ENCODE data around the gene TRIM38. TPM values are rescaled to one million over a fixed set of nuclear protein-coding genes. Genes with fewer than 3 reads are reported as not detected.

The TRIM38 gene
- total RNA-seq, 1 donor from 2014 or later: 8.1 TPM

- intact Hi-C loops (cut with DNase I): no loop called here
- Histone ChIP-seq H3K27me3 (no peaks in the 10 kb centered on the region), H3K4me1 (peaks cover 44% of the 10 kb centered on the region), H3K36me3 (peaks cover 0 to 82% of the 10 kb centered on the region in 2 donors), H3K4me3 (no peak overlapping the region), H3K9me3 (no peaks in the 10 kb centered on the region), H3K27ac (peak overlapping the region; percentile 36)
- no peak for DNase-seq (ENCODE audit: extremely low spot score in 2 of 2)
- peak in 1 of 2 donors; percentile 81 for TF ChIP-seq POLR2AphosphoS5 (IDR thresholded peaks at IDR 0.05; ENCODE audit: insufficient read depth in 1 of 2, low read depth in 1 of 2)
- TF ChIP-seq, protein P1, sequence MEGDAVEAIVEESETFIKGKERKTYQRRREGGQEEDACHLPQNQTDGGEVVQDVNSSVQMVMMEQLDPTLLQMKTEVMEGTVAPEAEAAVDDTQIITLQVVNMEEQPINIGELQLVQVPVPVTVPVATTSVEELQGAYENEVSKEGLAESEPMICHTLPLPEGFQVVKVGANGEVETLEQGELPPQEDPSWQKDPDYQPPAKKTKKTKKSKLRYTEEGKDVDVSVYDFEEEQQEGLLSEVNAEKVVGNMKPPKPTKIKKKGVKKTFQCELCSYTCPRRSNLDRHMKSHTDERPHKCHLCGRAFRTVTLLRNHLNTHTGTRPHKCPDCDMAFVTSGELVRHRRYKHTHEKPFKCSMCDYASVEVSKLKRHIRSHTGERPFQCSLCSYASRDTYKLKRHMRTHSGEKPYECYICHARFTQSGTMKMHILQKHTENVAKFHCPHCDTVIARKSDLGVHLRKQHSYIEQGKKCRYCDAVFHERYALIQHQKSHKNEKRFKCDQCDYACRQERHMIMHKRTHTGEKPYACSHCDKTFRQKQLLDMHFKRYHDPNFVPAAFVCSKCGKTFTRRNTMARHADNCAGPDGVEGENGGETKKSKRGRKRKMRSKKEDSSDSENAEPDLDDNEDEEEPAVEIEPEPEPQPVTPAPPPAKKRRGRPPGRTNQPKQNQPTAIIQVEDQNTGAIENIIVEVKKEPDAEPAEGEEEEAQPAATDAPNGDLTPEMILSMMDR (IDR thresholded peaks at IDR 0.05): no peak
- no peak for TF ChIP-seq POLR2A (IDR thresholded peaks at IDR 0.05)
Observed at GRCh38 chr6:25971187-25971821, 8.7 kb downstream of the TRIM38 start.

DNA sequence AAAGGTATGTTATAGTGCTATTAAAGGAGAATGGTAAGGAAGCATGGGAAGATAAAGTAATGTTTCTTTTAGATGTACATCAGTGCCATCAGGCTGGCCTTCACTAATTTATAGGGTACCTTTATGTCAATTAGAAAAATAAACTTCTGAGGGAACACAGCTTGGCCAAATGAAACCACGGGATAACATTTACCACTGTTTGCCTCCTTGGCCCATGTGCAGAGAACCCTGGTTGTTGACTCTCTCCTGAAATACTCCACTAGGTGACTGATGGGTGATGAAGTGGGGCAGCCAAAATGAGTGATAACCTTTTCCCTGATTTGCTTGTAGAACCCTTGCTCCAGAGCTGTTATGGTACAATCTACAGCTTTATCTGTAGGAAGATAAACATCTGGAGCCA is 9.5 kb downstream of the TRIM38 start:
- Histone ChIP-seq H3K9me3 (no peaks in the 10 kb centered on the region), H3K4me1 (peaks cover 36% of the 10 kb centered on the region), H3K36me3 (peaks cover 0 to 79% of the 10 kb centered on the region in 2 donors), H3K27ac (peak overlapping the region; percentile 36), H3K27me3 (no peaks in the 10 kb centered on the region), H3K4me3 (no peak overlapping the region)
- DNase-seq (ENCODE audit: extremely low spot score in 2 of 2): no peak
- intact Hi-C loops (cut with DNase I): no loop called here
- TF ChIP-seq POLR2A (IDR thresholded peaks at IDR 0.05) (no peak), POLR2AphosphoS5 (IDR thresholded peaks at IDR 0.05; ENCODE audit: insufficient read depth in 1 of 2, low read depth in 1 of 2) (no peak)
- TF ChIP-seq, protein P1 (IDR thresholded peaks at IDR 0.05): no peak

DNA sequence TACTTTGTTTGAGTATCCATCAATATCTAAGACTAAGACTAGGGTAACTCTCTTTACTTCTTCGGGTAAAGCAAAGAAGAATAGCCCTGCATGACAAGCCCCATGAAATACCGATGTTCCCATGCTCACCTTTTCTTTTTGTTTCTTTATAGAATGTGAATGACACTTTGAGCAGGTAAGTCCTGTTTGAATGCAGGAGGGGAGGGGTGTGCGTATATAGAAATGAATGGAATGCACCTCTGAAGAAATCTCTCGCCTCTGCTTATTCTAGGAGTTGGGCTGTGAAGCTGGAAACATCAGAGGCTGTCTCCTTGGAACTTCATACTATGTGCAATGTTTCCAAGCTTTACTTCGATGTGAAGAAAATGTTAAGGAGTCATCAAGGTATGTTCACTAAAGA is 10.3 kb downstream of the TRIM38 start:
- intact Hi-C loops (cut with DNase I): no loop called here
- H3K27me3 ChIP-seq: no peaks in the 10 kb centered on the region
- H3K4me3 ChIP-seq: no peak overlapping the region
- H3K9me3 ChIP-seq: no peaks in the 10 kb centered on the region
- peaks cover 0 to 78% of the 10 kb centered on the region in 2 donors for H3K36me3 ChIP-seq
- DNase-seq (ENCODE audit: extremely low spot score in 2 of 2): no peak
- H3K4me1 ChIP-seq: peaks cover 28% of the 10 kb centered on the region
- no peak overlapping the region for H3K27ac ChIP-seq
- TF ChIP-seq POLR2A (IDR thresholded peaks at IDR 0.05): no peak
- TF ChIP-seq, protein P1 (IDR thresholded peaks at IDR 0.05): no peak
- no peak for TF ChIP-seq POLR2AphosphoS5 (IDR thresholded peaks at IDR 0.05; ENCODE audit: insufficient read depth in 1 of 2, low read depth in 1 of 2)

GRCh38 chr6:25973923-25974555 is 11.4 kb downstream of the TRIM38 start:
- no peak for TF ChIP-seq POLR2AphosphoS5 (IDR thresholded peaks at IDR 0.05; ENCODE audit: insufficient read depth in 1 of 2, low read depth in 1 of 2)
- TF ChIP-seq, protein P1 (IDR thresholded peaks at IDR 0.05): no peak
- no peak for TF ChIP-seq POLR2A (IDR thresholded peaks at IDR 0.05)
- Histone ChIP-seq H3K4me1 (peaks cover 17% of the 10 kb centered on the region), H3K4me3 (no peak overlapping the region), H3K27me3 (no peaks in the 10 kb centered on the region), H3K27ac (no peak overlapping the region), H3K9me3 (no peaks in the 10 kb centered on the region), H3K36me3 (peaks cover 0 to 81% of the 10 kb centered on the region in 2 donors)
- no peak for DNase-seq (ENCODE audit: extremely low spot score in 2 of 2)
- intact Hi-C loops (cut with DNase I): no loop called here
